Activated T-helper 1 cell treated with anti-CD3 and anti-CD28 coated beads, Interleukin-2, amount 50 U/mL, for 16 hours (primary cell): ENCODE data around the gene XIST.
"Not testable (repeated sequence)": the region's sequence is repeated elsewhere in the genome, so short reads cannot be mapped to it uniquely, and the experiment has no call there.

Experiments used
- DNase-seq, 2 donors: peaks; one replicate each; pipeline ENCODE4 v3.0.0-alpha.2; 2020; ENCODE audit warnings: low read depth in 1 of 2, low spot score in 1 of 2

Gene XIST

GRCh38 chrX:73840120-73840924 lies 12.2 kb downstream of the XIST start:
- no peak for DNase-seq

GRCh38 chrX:73839152-73839551 lies 13.4 kb downstream of the XIST start:
- no peak for DNase-seq

GRCh38 chrX:73838123-73838522 lies 14.4 kb downstream of the XIST start:
- DNase-seq = no peak

GRCh38 chrX:73836956-73837477 lies 15.5 kb downstream of the XIST start:
- no peak for DNase-seq

GRCh38 chrX:73834219-73834618 lies 18.3 kb downstream of the XIST start:
- no peak for DNase-seq

- DNase-seq = no peak
Measured at GRCh38 chrX:73832319-73832718, 20.2 kb downstream of the XIST start.

GRCh38 chrX:73831500-73831899 lies 21.0 kb downstream of the XIST start:
- DNase-seq = no peak

GRCh38 chrX:73830489-73831414 lies 21.8 kb downstream of the XIST start:
- DNase-seq = no peak

- no peak for DNase-seq
Measured at GRCh38 chrX:73829890-73830466, 22.5 kb downstream of the XIST start.

GRCh38 chrX:73828080-73828720 lies 24.3 kb downstream of the XIST start:
- no peak for DNase-seq

- DNase-seq = no peak
Measured at GRCh38 chrX:73827406-73827805, 25.1 kb downstream of the XIST start.

- DNase-seq = no peak
Measured at GRCh38 chrX:73826996-73827395, 25.5 kb downstream of the XIST start.

- DNase-seq = no peak
Measured at GRCh38 chrX:73825569-73825968, 26.9 kb downstream of the XIST start.

- DNase-seq = no peak
Measured at GRCh38 chrX:73823473-73824004, 29.0 kb downstream of the XIST start.

- DNase-seq = no peak
Measured at GRCh38 chrX:73822775-73823174, 29.7 kb downstream of the XIST start.

- no peak for DNase-seq
Measured at GRCh38 chrX:73821921-73822559, 30.5 kb downstream of the XIST start.

GRCh38 chrX:73819864-73820558 lies 32.5 kb downstream of the XIST start:
- DNase-seq = not testable (repeated sequence)

GRCh38 chrX:73818200-73819116 lies 34.1 kb downstream of the XIST start:
- no peak for DNase-seq
